Measurements from ENCODE around the gene ASIC3.

ASIC3 gene

GRCh38 chr7:151085329-151085690 is 37.0 kb downstream of the ASIC3 start:
- Histone ChIP-seq H3K4me3 (ENCODE audit: low read depth, low read length) (peak overlapping the region; percentile 58), H3K36me3 (peaks cover 20% of the 10 kb centered on the region), H3K9me3 (no peaks in the 10 kb centered on the region), H3K4me1 (peaks cover 26% of the 10 kb centered on the region), H3K27me3 (no peaks in the 10 kb centered on the region)
- DNase-seq: no peak
- TF ChIP-seq, protein P1, sequence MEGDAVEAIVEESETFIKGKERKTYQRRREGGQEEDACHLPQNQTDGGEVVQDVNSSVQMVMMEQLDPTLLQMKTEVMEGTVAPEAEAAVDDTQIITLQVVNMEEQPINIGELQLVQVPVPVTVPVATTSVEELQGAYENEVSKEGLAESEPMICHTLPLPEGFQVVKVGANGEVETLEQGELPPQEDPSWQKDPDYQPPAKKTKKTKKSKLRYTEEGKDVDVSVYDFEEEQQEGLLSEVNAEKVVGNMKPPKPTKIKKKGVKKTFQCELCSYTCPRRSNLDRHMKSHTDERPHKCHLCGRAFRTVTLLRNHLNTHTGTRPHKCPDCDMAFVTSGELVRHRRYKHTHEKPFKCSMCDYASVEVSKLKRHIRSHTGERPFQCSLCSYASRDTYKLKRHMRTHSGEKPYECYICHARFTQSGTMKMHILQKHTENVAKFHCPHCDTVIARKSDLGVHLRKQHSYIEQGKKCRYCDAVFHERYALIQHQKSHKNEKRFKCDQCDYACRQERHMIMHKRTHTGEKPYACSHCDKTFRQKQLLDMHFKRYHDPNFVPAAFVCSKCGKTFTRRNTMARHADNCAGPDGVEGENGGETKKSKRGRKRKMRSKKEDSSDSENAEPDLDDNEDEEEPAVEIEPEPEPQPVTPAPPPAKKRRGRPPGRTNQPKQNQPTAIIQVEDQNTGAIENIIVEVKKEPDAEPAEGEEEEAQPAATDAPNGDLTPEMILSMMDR (IDR thresholded peaks at IDR 0.05; ENCODE audit: low read depth, low read length): no peak

DNA sequence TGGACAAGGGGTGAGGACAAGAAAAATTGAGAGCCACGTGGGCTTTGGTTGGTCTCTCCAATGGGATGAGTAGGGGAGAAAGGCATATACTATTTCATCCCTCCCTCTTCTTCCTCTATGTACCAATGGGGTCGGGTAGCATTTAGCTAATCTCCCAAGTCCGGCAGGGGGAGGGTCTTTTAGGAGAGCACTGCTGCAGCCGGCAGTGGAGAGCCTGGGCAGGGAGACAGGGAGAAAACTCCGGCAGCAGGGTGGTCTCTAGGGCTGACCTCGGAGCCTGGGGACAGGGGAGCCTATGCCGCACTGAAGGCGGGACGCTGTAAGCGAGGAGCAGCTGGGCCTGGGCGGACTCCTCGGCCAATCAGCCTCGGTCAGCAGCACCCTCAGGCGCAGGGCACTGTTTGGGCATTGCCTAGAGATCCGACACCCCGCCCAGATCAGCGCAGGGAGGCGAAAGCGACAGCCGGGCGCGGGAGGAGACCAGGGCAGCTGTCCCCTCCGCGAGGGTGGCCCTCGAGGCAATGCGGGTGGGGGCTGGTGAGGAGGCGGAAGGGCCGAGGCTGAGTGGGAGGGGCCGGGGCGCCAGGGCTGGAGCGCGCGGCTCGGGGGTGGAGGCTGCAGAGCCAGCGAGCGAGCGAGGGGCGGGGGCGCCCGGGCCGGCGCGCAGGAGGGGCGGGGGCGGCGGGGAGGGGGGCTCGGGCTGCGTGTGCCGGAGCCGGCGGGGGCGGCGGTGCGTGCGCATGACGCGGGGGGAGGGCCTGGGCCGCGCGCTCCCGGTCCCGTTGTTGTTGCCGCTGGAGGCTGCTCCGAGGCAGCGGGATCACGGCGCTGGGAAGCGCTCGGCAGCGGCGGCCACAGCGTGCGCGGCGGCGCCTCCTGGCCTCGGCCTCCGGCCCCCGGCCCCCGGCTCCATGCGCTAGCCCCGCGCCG is 37.6 kb downstream of the ASIC3 start, which contains the start of gene AGAP3:
Gene AGAP3, plus strand, starts transcription at position 785 of the 930 bp plus-strand sequence. CDS start 267 bp downstream, outside the sequence.
- peak; percentile 95 for DNase-seq
- Histone ChIP-seq H3K9me3 (no peaks in the 10 kb centered on the region), H3K4me3 (ENCODE audit: low read depth, low read length) (peak within 1 kb of the TSS; percentile 94), H3K36me3 (peaks cover 21% of the 10 kb centered on the region), H3K4me1 (peaks cover 26% of the 10 kb centered on the region), H3K27me3 (no peaks in the 10 kb centered on the region)
- TF ChIP-seq, protein P1 (IDR thresholded peaks at IDR 0.05; ENCODE audit: low read depth, low read length): no peak

- peaks cover 26% of the 10 kb centered on the region for H3K4me1 ChIP-seq
These were observed 38.5 kb downstream of the ASIC3 start for GRCh38 chr7:151086802-151087244.

DNA sequence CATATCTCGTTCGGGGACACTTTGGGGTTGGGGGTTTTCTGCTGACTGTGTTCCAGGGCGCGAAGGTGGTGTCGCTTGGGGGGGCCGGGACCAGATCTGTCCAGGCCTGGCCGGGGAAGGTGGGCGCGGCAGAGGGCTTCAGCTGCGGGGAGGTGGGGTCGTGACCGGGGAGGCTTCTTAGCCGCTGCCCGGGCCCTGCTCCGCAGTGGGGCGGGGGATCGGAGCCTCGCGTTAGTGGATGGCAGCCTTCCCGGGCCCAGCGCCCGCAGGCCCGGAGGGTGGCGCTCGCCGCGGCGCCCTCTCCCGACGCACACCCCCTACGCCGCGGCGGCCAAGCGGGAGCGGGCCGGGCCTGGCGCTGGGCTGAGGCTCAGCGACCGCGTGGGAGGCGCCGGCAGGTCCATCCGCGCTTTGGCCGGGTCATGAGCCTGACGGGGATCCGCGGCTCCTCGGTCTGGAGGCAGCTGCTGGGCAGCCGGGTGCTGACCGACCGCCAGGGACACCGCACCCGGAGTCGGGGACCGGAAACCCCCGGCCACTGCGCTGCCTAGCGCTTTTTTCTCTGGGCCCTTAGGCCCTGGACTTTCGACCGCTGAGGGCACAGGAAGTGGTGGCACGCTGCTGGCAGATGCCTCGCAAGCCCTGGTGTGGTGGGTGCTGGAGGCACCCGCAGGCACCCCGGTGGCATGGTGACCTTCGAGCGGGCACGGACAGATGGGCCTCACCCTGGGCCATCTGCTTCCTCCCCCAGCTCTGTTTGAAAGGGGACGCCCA is 39.1 kb downstream of the ASIC3 start:
- peak; percentile 67 for DNase-seq
- Histone ChIP-seq H3K9me3 (no peaks in the 10 kb centered on the region), H3K36me3 (peaks cover 35% of the 10 kb centered on the region), H3K4me3 (ENCODE audit: low read depth, low read length) (peak overlapping the region; percentile 94), H3K4me1 (peaks cover 23% of the 10 kb centered on the region), H3K27me3 (no peaks in the 10 kb centered on the region)
- TF ChIP-seq, protein P1 (IDR thresholded peaks at IDR 0.05; ENCODE audit: low read depth, low read length): no peak

More at GRCh38 chr7:151086802-151087244, 38.5 kb downstream of the ASIC3 start:
- peaks cover 30% of the 10 kb centered on the region for H3K36me3 ChIP-seq
- peak overlapping the region; percentile 94 for H3K4me3 ChIP-seq (ENCODE audit: low read depth, low read length)
- no peaks in the 10 kb centered on the region for H3K27me3 ChIP-seq
- no peaks in the 10 kb centered on the region for H3K9me3 ChIP-seq
- TF ChIP-seq, protein P1 (IDR thresholded peaks at IDR 0.05; ENCODE audit: low read depth, low read length): no peak
- DNase-seq: peak; percentile 52

DNA sequence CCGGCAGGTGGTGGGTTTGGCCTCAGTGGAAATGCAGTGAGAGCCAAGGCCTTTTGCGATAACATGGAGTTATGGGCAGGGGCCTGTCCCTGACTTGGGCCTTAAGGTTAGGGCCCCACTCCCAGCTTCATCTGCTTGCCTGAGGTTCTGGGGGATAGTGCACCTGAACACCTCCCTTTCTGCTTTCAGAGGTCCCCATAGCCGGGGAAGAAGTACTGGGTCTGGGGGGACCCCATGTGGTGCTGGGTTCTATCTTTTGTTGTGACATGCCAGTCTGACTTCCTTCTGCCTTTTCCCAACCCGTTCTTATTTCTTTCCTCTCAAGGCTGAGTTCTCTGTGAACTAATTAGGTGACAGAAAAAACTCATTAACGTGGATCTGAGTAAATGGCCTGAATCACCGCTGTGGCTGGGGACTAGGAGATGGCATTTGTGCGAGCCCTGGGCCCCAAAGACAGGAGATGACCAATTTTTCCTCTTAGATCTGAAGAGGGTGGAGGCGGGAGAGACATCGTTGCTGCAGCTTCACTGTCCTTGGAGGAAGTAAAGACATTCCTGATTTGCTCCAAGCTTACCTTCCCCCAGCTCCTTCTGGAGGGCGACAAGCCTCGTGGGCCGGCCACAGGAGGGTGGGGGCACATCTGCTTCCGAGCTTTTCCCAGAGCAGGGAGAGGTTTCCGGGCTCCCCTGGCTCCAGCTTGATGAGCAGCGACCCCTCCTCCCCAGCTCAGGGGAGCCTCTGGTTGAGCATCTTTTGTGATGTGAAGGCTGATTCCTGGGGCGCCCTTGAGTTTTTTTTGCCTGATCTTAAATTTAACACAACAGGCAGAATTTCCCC is 39.9 kb downstream of the ASIC3 start:
- Histone ChIP-seq H3K9me3 (no peaks in the 10 kb centered on the region), H3K4me3 (ENCODE audit: low read depth, low read length) (peak overlapping the region; percentile 94), H3K4me1 (peaks cover 23% of the 10 kb centered on the region), H3K36me3 (peaks cover 40% of the 10 kb centered on the region), H3K27me3 (no peaks in the 10 kb centered on the region)
- no peak for DNase-seq
- TF ChIP-seq, protein P1 (IDR thresholded peaks at IDR 0.05; ENCODE audit: low read depth, low read length): no peak

Data from BE2C (cell line).